GM12864 (cell line): ENCODE results near the gene FRMD4A.

ENCODE experiments used
- DNase-seq: peaks from one replicate; pipeline ENCODE4 v3.0.0-alpha.2; 2011; ENCODE audit warnings: low read depth
- H3K4me3 ChIP-seq: 2 replicates; pipeline ENCODE4 v1.5.1; 2011; ENCODE audit warnings: mild to moderate bottlenecking, low read depth, low read length, control low read depth
- CTCF ChIP-seq: IDR thresholded peaks from 2 replicates; pipeline ENCODE4 v1.5.1; 2011; ENCODE audit warnings: low read depth, mild to moderate bottlenecking, moderate library complexity, low read length, control low read depth, inconsistent platforms; ENCODE audit errors: missing control alignments

The FRMD4A gene

DNA sequence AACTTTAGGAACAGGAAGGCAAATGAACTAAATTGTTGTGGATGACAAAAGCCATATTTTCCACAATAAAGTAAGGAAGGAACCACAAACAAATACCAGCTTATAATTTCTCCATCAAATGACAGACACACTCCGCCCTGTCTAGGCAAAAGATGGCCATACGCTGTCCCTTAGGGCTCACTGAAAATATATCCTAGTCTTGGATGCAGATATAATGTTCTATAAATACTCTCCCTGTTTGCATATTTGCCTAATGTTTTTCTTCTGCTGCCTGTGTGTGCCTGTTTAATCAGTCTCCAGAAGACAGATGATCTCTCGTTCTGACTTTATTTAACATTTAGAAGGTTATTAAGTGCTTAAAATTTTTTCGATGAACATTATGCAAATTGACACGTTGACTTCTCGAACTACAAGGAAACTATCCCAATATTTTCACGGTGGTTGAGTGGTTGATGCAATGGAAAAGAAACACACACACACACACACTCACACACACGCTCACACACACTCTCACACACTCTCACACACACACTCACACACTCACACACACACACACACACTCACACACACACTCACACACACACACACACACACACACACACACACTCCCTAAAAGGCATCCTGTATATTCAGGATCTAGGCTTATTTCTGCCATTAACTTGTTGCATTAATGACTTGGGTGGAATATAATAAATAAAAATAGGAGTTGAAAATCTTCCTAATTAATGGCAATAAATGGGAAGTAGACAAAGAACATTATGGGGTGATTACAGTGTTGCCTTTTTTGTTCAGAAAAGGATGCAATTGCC lies 446.9 kb downstream of the FRMD4A start:
- no peak for DNase-seq
- no peak overlapping the region for H3K4me3 ChIP-seq
- no peak for TF ChIP-seq CTCF

- H3K4me3 ChIP-seq, result no peak overlapping the region
- DNase-seq, result no peak
- TF ChIP-seq CTCF, result no peak
Observed at GRCh38 chr10:13882119-13882711, 448.5 kb downstream of the FRMD4A start.

GRCh38 chr10:13880760-13881159 lies 450.0 kb downstream of the FRMD4A start:
- H3K4me3 ChIP-seq, result no peak overlapping the region
- no peak for TF ChIP-seq CTCF
- no peak for DNase-seq

DNA sequence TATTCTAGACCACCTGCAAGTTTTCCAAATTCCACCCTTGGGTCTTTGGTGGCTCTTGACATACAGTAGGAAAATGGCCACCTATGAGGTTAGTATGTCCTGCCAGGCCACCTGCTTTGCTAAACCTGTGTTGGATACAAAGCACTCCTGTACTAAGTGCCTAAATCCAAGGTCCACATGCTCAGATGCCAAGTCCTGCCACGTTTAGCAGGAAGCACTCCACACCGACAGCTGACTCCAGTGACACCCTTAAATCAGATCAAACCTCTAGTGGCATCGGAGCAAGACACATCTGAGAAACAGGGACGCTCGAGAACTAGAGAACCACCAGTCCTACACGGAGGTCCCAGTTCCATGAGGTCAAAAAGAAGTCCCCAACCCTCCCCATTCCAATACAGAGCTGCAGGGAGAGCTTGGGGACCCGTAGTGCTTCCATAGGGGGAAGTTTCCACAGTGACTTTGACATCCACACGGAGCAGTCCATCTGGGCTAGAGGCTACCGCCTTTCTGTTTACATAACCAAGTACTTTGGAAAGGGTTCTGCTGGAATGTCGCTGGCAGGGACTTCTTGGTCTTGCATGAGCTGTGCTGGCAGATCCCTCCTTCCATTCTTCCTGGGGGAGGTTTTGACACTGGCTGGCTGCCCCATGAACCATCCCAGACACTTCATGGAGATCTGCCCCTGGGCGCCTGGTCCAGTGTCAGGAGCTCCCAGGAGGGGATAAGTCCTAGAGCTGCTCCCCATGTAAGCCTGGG lies 453.4 kb downstream of the FRMD4A start:
- no peak for TF ChIP-seq CTCF
- DNase-seq, result no peak
- no peak overlapping the region for H3K4me3 ChIP-seq

DNA sequence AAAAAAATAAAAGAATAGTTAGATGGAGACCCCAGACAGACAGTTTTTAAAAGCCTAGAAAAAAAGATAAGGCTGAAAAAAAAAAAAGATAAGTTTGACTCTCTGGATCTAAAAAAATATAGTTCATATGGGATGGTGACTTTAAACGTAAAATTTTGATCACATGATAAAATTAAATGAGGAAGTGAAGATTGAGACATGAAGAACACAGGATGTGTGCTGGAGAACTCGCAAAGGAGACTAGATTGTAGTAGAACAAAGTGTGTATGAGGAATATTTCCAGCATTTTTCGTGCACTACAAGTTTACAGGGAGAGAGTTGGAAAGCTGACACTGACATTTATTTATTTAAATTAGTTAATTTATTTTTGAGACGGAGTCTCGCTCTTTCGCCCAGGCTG lies 457.5 kb downstream of the FRMD4A start:
- no peak for TF ChIP-seq CTCF

GRCh38 chr10:13872411-13872810 lies 458.3 kb downstream of the FRMD4A start:
- H3K4me3 ChIP-seq, result no peak overlapping the region
- no peak for TF ChIP-seq CTCF
- DNase-seq, result no peak

More for the DNA sequence above, 457.5 kb downstream of the FRMD4A start:
- no peak for DNase-seq
- H3K4me3 ChIP-seq, result no peak overlapping the region
